ACHN (cell line): Measurements from ENCODE around the gene C1QC.

Source experiments
- DNase-seq: peaks from one replicate; pipeline ENCODE4 v3.0.0-alpha.2; 2015
- in situ Hi-C: cut with HindIII; loops from 2 replicates; pipeline ENCODE4 v1.10.0; 2017; ENCODE audit warnings: low sequenced_read_pairs, low pct_ligation_motif_present, low pct_unique_long_range_greater_than_20kb

The C1QC gene

DNA sequence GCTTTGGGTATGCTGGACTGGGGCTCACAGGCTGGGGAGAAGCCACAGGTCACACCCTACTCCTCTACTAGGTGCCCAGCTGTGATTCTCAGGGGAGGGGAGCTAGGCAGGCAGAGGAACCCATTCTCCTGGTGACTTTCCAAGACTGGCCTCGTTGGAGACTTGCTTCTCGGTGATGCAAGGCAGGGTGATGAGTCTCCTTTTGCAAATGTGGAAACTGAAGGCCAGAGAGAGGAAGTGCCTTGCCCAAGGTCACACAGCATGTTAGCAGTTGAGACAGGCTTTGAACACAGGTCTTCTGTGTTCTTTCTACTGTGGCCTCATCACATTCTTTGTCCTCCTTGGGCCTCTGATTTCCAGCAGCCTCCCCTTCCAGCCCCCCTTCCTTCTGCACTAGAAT is 27.5 kb upstream of the C1QC start:
- in situ Hi-C loops = no loop called here
- DNase-seq = no peak

GRCh38 chr1:22616571-22616970 is 26.9 kb upstream of the C1QC start:
- DNase-seq = no peak
- in situ Hi-C loops = no loop called here

DNA sequence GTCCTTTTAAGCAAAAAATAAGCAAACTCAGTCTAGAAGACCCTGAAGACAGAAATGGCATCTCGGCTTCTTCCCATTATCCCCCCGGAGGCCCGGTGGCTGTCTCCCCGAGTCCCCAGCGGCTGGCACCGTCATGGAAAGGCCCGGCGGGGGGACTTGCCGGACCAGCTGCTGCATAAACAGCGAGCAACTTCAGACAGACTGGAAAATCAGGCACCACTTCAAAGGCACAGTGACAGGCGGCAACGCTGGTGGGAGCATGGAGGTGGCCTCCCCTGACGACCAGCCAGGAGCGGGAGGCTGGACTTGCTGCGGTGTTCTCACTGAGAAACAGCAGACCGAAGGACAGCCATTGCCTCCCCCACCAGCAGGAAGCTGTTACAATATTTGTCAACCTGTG is 25.4 kb upstream of the C1QC start:
- no peak for DNase-seq

GRCh38 chr1:22619252-22619651 is 24.2 kb upstream of the C1QC start:
- no peak for DNase-seq
- in situ Hi-C loops = no loop called here

More for the DNA sequence above, 25.4 kb upstream of the C1QC start:
- in situ Hi-C loops = no loop called here

GRCh38 chr1:22619798-22620197 is 23.6 kb upstream of the C1QC start:
- in situ Hi-C loops = no loop called here
- no peak for DNase-seq

DNA sequence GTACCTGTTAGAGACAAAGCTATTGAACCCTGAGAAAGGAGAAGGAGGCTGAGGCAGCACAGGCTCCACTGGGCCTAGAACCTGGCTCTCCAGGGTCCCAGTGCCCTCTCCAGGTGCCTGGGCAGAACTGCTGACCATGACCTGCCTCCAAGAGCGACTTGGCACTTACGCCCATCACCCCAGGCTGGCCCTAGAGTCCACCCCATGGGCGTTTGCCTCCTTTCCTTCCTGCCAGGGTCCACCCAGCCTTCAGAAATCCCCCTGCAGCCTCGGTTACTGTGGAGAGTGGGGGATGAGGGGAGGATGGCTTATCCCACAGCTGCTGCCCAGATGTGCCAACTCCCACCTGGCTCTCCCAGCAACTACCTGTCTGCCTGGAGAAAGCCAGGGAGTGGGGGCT is 21.7 kb upstream of the C1QC start:
- in situ Hi-C loops = no loop called here
- no peak for DNase-seq

DNA sequence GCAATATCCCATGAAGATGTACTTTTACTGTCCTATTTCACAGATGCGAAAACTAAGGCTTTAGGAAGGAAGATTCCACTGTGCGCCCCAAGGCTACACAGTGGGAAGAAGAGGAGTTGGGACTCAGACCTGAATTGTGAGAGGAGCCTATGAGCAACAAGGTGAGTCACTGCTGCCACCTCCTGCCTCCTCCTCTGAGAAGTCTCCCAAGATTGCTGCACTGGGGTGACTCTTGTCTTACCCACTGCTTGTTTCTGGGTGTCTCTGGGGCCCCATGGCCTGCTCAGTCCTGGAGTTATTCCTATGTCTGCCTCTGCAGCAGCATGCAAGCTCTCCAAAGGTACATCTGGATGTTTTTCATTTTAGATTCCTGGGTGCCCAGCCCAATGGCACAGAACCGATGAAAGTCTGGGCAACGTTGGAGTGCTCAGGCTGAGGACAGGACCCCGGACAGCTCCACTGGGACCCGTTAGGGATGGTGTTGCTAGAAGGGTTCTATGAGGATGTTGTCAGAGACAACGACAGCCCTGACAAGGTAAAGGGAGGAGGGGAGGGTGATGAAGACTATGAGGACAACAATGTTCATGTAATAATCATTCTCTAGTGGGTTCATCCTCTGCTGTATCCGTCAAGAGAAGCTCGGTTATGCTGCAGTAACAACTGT is 18.0 kb upstream of the C1QC start:
- in situ Hi-C loops = no loop called here
- DNase-seq = peak; percentile 8

GRCh38 chr1:22626237-22627157 is 16.9 kb upstream of the C1QC start:
- no peak for DNase-seq
- in situ Hi-C loops = no loop called here

- no peak for DNase-seq
- in situ Hi-C loops = no loop called here
Measured at GRCh38 chr1:22627331-22627730, 16.1 kb upstream of the C1QC start.

GRCh38 chr1:22628698-22629444 is 14.6 kb upstream of the C1QC start:
- in situ Hi-C loops = no loop called here
- DNase-seq = no peak

DNA sequence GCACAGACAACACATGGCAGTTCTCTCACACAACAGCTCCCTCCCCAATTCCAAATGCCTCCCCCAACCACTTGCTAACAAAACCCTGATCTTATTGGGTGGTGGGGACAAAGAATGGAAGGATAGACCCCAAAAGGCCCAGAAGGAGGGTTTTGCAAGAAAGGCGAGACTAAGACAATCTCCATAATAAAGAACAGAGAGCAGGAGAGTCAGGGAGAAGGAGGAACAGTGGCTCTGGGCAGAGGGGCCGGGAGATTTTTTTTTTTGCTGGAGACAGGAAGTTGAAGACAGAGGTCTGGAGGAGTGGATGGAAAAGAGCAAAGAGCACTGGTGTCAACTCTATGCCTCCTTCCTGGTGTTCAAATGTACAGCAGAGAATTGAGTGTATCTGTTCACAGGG is 13.5 kb upstream of the C1QC start:
- in situ Hi-C loops = no loop called here
- no peak for DNase-seq

- in situ Hi-C loops = no loop called here
Measured at GRCh38 chr1:22633697-22634463, 9.6 kb upstream of the C1QC start.

DNA sequence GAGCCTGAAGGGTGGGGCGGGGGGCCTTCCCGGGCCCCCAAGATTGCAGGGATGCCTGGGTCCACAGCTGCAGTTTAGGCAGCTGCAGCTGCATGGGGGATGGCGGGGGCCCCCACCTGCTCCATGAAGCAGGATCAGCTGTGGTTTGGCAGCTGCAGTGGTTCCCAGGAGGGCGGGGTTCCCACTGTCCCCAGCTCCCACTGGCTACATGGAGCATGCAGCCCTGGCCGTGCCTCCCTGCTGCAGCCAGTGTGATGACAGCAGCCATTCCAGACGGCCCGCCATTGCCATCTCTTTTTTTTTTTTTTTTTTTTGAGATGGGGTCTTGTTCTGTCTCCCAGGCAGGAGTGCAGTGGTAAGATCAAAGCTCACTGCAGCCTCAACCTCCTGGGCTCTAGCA is 8.0 kb upstream of the C1QC start:
- no peak for DNase-seq
- in situ Hi-C loops = no loop called here

More at GRCh38 chr1:22633697-22634463, 9.6 kb upstream of the C1QC start:
- DNase-seq = no peak

DNA sequence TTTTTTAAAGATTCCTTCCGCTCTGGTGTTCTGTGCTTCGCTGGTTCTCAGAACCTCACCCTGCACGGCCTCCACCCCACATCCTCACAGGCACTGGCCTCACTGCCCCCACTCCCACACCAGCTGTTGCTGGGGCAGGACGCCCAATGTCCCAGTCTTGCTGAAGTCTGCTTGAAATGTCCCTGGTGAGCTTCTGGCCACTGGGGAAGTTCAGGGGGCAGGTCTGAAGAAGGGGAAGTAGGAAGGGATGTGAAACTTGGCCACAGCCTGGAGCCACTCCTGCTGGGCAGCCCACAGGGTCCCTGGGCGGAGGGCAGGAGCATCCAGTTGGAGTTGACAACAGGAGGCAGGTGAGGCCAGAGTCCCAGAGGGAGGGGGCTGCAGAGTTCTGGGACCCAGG is 7.1 kb upstream of the C1QC start, which contains the start of gene C1QA:
C1QA (plus strand) TSS at position 276 of the 400 bp plus-strand sequence. CDS start 989 bp downstream, outside the sequence.
- in situ Hi-C loops = no loop called here
- DNase-seq = no peak

DNA sequence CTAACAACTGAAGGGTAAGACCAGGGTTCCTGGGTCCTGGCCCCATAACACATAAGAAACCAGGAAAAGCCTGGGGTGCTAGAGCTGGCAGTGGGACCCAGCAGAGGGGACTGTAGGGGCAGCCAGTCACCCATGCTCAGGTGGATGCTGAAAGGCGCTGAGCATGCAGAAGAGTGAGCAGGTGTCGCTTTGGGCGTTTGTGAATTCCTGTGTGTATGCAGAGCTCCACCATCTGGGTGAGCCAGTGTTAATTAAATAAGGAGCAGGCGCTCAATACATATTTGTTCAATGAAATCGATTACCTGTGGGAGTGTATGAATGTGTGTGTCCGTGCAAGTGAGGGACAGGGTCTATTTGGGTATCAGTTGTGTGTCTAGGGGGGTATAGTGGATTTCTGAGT is 6.5 kb upstream of the C1QC start:
- DNase-seq = no peak
- in situ Hi-C loops = no loop called here

DNA sequence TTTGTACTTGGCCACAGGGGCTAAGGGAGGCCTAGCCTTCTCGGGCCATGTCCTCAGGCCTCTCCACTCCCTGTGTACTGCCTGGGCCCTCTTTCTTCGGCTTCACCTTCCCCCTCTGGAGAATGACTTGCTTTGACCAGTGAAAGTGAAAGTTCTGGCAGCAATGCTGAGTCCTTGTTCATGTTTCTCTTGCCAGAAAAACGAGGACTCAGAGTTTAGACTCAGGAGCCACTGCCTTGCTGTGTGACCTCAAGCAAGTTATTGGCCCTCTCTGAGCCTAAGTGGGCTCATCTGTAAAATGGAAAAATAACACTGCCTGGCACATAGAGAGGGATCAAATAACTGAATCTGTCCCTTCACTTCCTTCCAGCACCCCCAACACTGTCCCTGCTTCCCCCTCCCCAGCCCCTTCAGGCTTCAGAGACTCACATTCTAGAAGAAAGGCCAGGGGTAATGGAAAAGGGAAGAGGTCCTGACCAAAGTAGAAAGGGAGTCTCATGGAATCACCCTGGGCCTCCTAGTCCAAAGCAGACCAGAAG is 5.5 kb upstream of the C1QC start:
- DNase-seq = no peak
- in situ Hi-C loops = no loop called here

GRCh38 chr1:22638476-22639234 is 4.8 kb upstream of the C1QC start:
- in situ Hi-C loops = no loop called here

GRCh38 chr1:22639286-22639685 is 4.1 kb upstream of the C1QC start:
- peak; percentile 16 for DNase-seq
- in situ Hi-C loops = no loop called here

More at GRCh38 chr1:22638476-22639234, 4.8 kb upstream of the C1QC start:
- DNase-seq = no peak
